ENCODE measurements around the gene UNCX. TPM values are rescaled to one million over a fixed set of nuclear protein-coding genes. Genes with fewer than 3 reads are reported as not detected.

UNCX gene
- total and polyA plus RNA-seq, 2 of the 8 experiments (the other 6 are each of a cell fraction or from before 2014, with no cell fraction given) = not detected

GRCh38 chr7:1229202-1229947 is 3.3 kb upstream of the UNCX start:
- H3K79me1 ChIP-seq (ENCODE audit: low read depth, low read length) = no peaks in the 10 kb centered on the region
- peak; percentile 80 for TF ChIP-seq CTBP2 (IDR thresholded peaks at IDR 0.05; ENCODE audit: borderline replicate concordance, insufficient read depth, insufficient read length, low read length)
- no peak for TF ChIP-seq GABPA (IDR thresholded peaks at IDR 0.05; ENCODE audit: borderline replicate concordance, insufficient read depth, low read length)
- no peak for TF ChIP-seq CHD1 (IDR thresholded peaks at IDR 0.05; ENCODE audit: low read depth, low read length)
- TF ChIP-seq KDM4A (IDR thresholded peaks at IDR 0.05; ENCODE audit: low read depth, low read length, severe bottlenecking) = peak; percentile 32
- peak; percentile 83 for TF ChIP-seq RNF2 (IDR thresholded peaks at IDR 0.05; ENCODE audit: borderline replicate concordance, low read depth, low read length, missing control alignments, poor library complexity, severe bottlenecking)
- TF ChIP-seq EZH2 (IDR thresholded peaks at IDR 0.05; ENCODE audit: low read depth, low read length, severe bottlenecking) = no peak
- no peak for TF ChIP-seq POU5F1 (IDR thresholded peaks at IDR 0.05; ENCODE audit: low read depth, low read length)
- no peak overlapping the region for H3K56ac ChIP-seq (replicated peaks; ENCODE audit: insufficient read length, low read depth, low read length)
- H3K27me3 ChIP-seq (replicated peaks in 1 of 4; ENCODE audit: control insufficient read depth in 3 of 4, extremely low read depth in 1 of 4, insufficient read depth in 3 of 4, low read length in 3 of 4) = peaks cover 75 to 92% (median 83%) of the 10 kb centered on the region in 4 experiments
- H4K91ac ChIP-seq (replicated peaks; ENCODE audit: insufficient read length, low read length) = no peak overlapping the region
- no peak overlapping the region for H2BK12ac ChIP-seq (ENCODE audit: low read depth, low read length)
- H3K79me2 ChIP-seq (ENCODE audit: control insufficient read depth in 1 of 2, insufficient read depth in 2 of 2, low read length in 2 of 2) = no peaks in the 10 kb centered on the region
- H2BK5ac ChIP-seq (ENCODE audit: low read depth, low read length) = no peak overlapping the region
- peak overlapping the region; percentile 52 to 53 for H3K4me2 ChIP-seq (ENCODE audit: insufficient read depth in 1 of 2, low read depth in 2 of 2, low read length in 2 of 2)
- no peak overlapping the region for H2BK20ac ChIP-seq (ENCODE audit: low read length)
- H3K27ac ChIP-seq (ENCODE audit: low read depth, low read length) = no peak overlapping the region
- H2BK120ac ChIP-seq (replicated peaks; ENCODE audit: low read depth, low read length) = no peak overlapping the region
- DNase-seq (ENCODE audit: low read depth in 1 of 2, low spot score in 2 of 2) = no peak
- no peaks in the 10 kb centered on the region for H3K9me3 ChIP-seq (ENCODE audit: insufficient read depth in 2 of 2, low read depth in 1 of 2, low read length in 1 of 2)
- peaks cover 0 to 6% (median 0%) of the 10 kb centered on the region in 4 experiments; a peak in 1 of 8 replicates for H3K36me3 ChIP-seq (ENCODE audit: control insufficient read depth in 2 of 4, insufficient read depth in 4 of 4, low read length in 3 of 4)
- POLR2A ChIA-PET (ENCODE audit: partially characterized antibody) = interaction anchor here (0.9 to 1.0 kb wide), 2 partner anchors 9 to 12 kb away, joined by 3 read pairs; no protein-coding TSS in a partner anchor
- no peak overlapping the region for H2AFZ ChIP-seq (ENCODE audit: low read length)
- no peak overlapping the region for H2BK15ac ChIP-seq (ENCODE audit: low read length)
- 2 to 100% methylated on average over 1 to 16 of the region's 64 CpGs for WGBS, 2 experiments (ENCODE audit: extremely low coverage in 1 of 2, insufficient coverage in 1 of 2, insufficient read length in 1 of 2, insufficient replicate concordance in 2 of 2, low coverage in 1 of 2, low lambda C conversion rate in 2 of 2, missing lambda C conversion rate in 1 of 2)
- H4K20me1 ChIP-seq (replicated peaks in 1 of 2; ENCODE audit: control insufficient read depth in 1 of 2, insufficient read depth in 2 of 2, low read length in 2 of 2) = peaks cover 9 to 14% of the 10 kb centered on the region in 2 experiments
- 0 out of 2 replicates have a peak overlapping the region, but pooled peaks have one; percentile 14 for H4K8ac ChIP-seq (ENCODE audit: extremely low read depth, insufficient read depth, low read length)
- no peak overlapping the region for H3K4ac ChIP-seq (replicated peaks; ENCODE audit: insufficient read length, low read depth, low read length)
- peaks cover 6 to 34% (median 27%) of the 10 kb centered on the region in 4 experiments for H3K4me1 ChIP-seq (replicated peaks in 1 of 4; ENCODE audit: control insufficient read depth in 3 of 4, insufficient read depth in 4 of 4, low read length in 3 of 4)
- H4K5ac ChIP-seq (ENCODE audit: insufficient read length, low read depth, low read length) = no peak overlapping the region
- H3K23ac ChIP-seq (ENCODE audit: insufficient read length) = no peak overlapping the region
- no peak overlapping the region for H2AK5ac ChIP-seq (ENCODE audit: low read depth, low read length)
- CTCF ChIA-PET (ENCODE audit: partially characterized antibody) = interaction anchor here (1.3 kb wide), 1 partner anchor 191 kb away, joined by 3 read pairs; no protein-coding TSS in a partner anchor
- no peak overlapping the region for H3K18ac ChIP-seq (ENCODE audit: extremely low read depth, low read length)
- no peak overlapping the region for H3K9ac ChIP-seq (replicated peaks in 1 of 4; ENCODE audit: extremely low read depth in 1 of 4, low read depth in 3 of 4, low read length in 3 of 4)
- H3K14ac ChIP-seq (ENCODE audit: insufficient read length) = no peak overlapping the region
- peaks cover 8% of the 10 kb centered on the region; the same call in 1 of the 2 replicates for H3K23me2 ChIP-seq (ENCODE audit: low read depth, low read length)
- no peak for FAIRE-seq
- peak overlapping the region in 1 of 4 experiments; percentile 49; a peak in 2 of 8 replicates for H3K4me3 ChIP-seq (ENCODE audit: extremely low read depth in 1 of 4, insufficient read depth in 2 of 4, low read depth in 3 of 4, low read length in 4 of 4)
